ENCODE results near the gene UBA5.

DNA sequence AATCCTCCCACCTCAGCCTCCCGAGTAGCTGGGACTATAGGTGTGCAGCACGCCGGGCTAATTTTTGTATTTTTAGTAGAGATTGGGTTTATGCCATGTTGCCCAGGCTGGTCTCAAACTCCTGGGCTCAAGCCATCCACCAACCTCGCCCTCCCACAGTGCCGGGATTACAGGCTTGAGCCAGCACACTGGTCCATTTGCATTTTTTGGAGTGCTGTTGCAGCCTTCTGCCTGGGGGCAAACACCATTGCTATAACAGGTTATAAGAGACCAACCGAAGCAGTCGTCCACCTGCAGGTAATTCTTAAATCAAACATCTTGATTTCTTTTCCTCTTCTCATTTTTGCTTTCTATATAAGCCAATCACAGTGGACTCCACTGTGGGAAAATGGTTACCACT, 35.3 kb upstream of the UBA5 start:
- TF ChIP-seq EZH2 (IDR thresholded peaks at IDR 0.05; ENCODE audit: insufficient read depth, poor library complexity, severe bottlenecking) = no peak
- no peak for TF ChIP-seq EZH2phosphoT487 (IDR thresholded peaks at IDR 0.05; ENCODE audit: insufficient read depth, low read depth)
